Endothelial cell of umbilical vein (primary cell): ENCODE measurements around the gene RGS11.

ENCODE experiments used
- CTCF ChIP-seq, 2 donors: IDR thresholded peaks; 1 replicate in 1 of 2; 2 replicates in 1 of 2; pipeline ENCODE4 v1.5.1; 2011; ENCODE audit warnings: low read length in 2 of 2, mild to moderate bottlenecking in 2 of 2, moderate library complexity in 2 of 2, control low read depth in 1 of 2, inconsistent platforms in 1 of 2, low read depth in 1 of 2; ENCODE audit not compliant: insufficient read depth in 1 of 2; ENCODE audit errors: extremely low read depth in 1 of 2
- EZH2 ChIP-seq: IDR thresholded peaks from 2 replicates; pipeline ENCODE4 v1.6.1; 2012; ENCODE audit warnings: borderline replicate concordance, low read depth, mild to moderate bottlenecking, moderate library complexity, low read length, inconsistent platforms; ENCODE audit not compliant: severe bottlenecking
- GATA2 ChIP-seq: IDR thresholded peaks from 2 replicates; pipeline ENCODE4 v1.7.0; 2011; ENCODE audit warnings: low read depth, mild to moderate bottlenecking, moderate library complexity, mixed read lengths, low read length; ENCODE audit not compliant: insufficient read length, insufficient read depth
- JUN ChIP-seq: IDR thresholded peaks from 2 replicates; pipeline ENCODE4 v1.6.1; 2011; ENCODE audit warnings: borderline replicate concordance, low read depth; ENCODE audit not compliant: insufficient read length, insufficient read depth
- MAX ChIP-seq: IDR thresholded peaks from 2 replicates; pipeline ENCODE4 v1.6.1; 2011; ENCODE audit not compliant: insufficient read depth, insufficient read length
- POLR2AphosphoS5 ChIP-seq: IDR thresholded peaks from 2 replicates; pipeline ENCODE4 v1.6.1; 2012; ENCODE audit warnings: low read depth, mild to moderate bottlenecking, control low read depth, low read length, moderate library complexity; ENCODE audit not compliant: insufficient read depth

GRCh38 chr16:268141-269053 lies 7.3 kb downstream of the RGS11 start:
- no peak for TF ChIP-seq JUN
- no peak for TF ChIP-seq CTCF (IDR thresholded peaks at IDR 0.05; ENCODE audit: extremely low read depth in 1 of 2, insufficient read depth in 1 of 2, low read depth in 1 of 2, low read length in 2 of 2)
- no peak for TF ChIP-seq MAX
- TF ChIP-seq EZH2 = no peak
- TF ChIP-seq POLR2AphosphoS5 = no peak
- TF ChIP-seq GATA2 = no peak
